MM.1S (cell line): ENCODE results near the gene DAB1.

Source experiments
- DNase-seq: peaks from one replicate; pipeline ENCODE4 v3.0.0-alpha.2; 2015
- H2AFZ ChIP-seq: fragments of 300-600 bp; sonication (generic); 2 replicates; pipeline ENCODE4 v1.6.0; 2016; ENCODE audit warnings: antibody characterized with exemption, low read length
- H3F3A ChIP-seq: fragments of 300-600 bp; sonication (generic); 2 replicates; pipeline ENCODE4 v1.6.1; 2016; ENCODE audit warnings: mild to moderate bottlenecking, antibody characterized with exemption, low read length, moderate library complexity, mixed read lengths; ENCODE audit not compliant: insufficient read depth
- H3K27ac ChIP-seq: fragments of 300-600 bp; sonication (generic); 2 replicates; pipeline ENCODE4 v1.5.1; 2016; ENCODE audit warnings: mild to moderate bottlenecking, low read length
- H3K27me3 ChIP-seq: fragments of 300-600 bp; sonication (generic); replicated peaks from 2 replicates; pipeline ENCODE4 v1.6.0; 2016; ENCODE audit warnings: low read length; ENCODE audit not compliant: insufficient read depth
- H3K36me3 ChIP-seq: fragments of 300-600 bp; sonication (generic); replicated peaks from 2 replicates; pipeline ENCODE4 v1.6.1; 2016; ENCODE audit warnings: mild to moderate bottlenecking, low read length, mixed read lengths; ENCODE audit not compliant: insufficient read depth
- H3K4me1 ChIP-seq: fragments of 300-600 bp; sonication (generic); 2 replicates; pipeline ENCODE4 v1.6.1; 2016; ENCODE audit warnings: low read length, mixed read lengths
- H3K4me2 ChIP-seq: fragments of 300-600 bp; sonication (generic); 2 replicates; pipeline ENCODE4 v1.6.0; 2016; ENCODE audit warnings: low read depth, low read length
- H3K4me3 ChIP-seq: fragments of 300-600 bp; sonication (generic); 2 replicates; pipeline ENCODE4 v1.5.1; 2016; ENCODE audit warnings: low read length, mixed read lengths
- H3K79me2 ChIP-seq: fragments of 300-600 bp; sonication (generic); 2 replicates; pipeline ENCODE4 v1.6.1; 2016; ENCODE audit warnings: mixed run types, low read length, mixed read lengths
- H3K9ac ChIP-seq: fragments of 300-600 bp; sonication (generic); 2 replicates; pipeline ENCODE4 v1.6.1; 2016; ENCODE audit warnings: low read length, mixed read lengths
- H3K9me2 ChIP-seq: fragments of 300-600 bp; sonication (generic); replicated peaks from 2 replicates; pipeline ENCODE4 v1.6.1; 2016; ENCODE audit warnings: mild to moderate bottlenecking, low read length, mixed read lengths; ENCODE audit not compliant: insufficient read depth
- H3K9me3 ChIP-seq: fragments of 300-600 bp; sonication (generic); replicated peaks from 2 replicates; pipeline ENCODE4 v1.6.1; 2016; ENCODE audit warnings: mild to moderate bottlenecking, low read length, mixed read lengths; ENCODE audit not compliant: insufficient read depth
- H4K20me1 ChIP-seq: fragments of 300-600 bp; sonication (generic); 2 replicates; pipeline ENCODE4 v1.6.1; 2016; ENCODE audit warnings: mild to moderate bottlenecking, low read length, moderate library complexity, mixed read lengths; ENCODE audit not compliant: insufficient read depth
- EZH2 ChIP-seq: fragments of 300-600 bp; sonication (generic); optimal IDR thresholded peaks from 2 replicates; pipeline ENCODE3; 2017; ENCODE audit warnings: low read depth, mild to moderate bottlenecking, antibody characterized with exemption, low read length, mixed read lengths
- EZH2phosphoT487 ChIP-seq: fragments of 300-600 bp; sonication (generic); IDR thresholded peaks from 2 replicates; pipeline ENCODE4 v1.6.1; 2018; ENCODE audit warnings: antibody characterized with exemption, low read length
- TF ChIP-seq, protein P1 (sequence below): fragments of 300-600 bp; sonication (generic); IDR thresholded peaks from 2 replicates; pipeline ENCODE4 v1.5.1; 2016; ENCODE audit warnings: antibody characterized with exemption, low read length, mixed read lengths

The DAB1 gene

DNA sequence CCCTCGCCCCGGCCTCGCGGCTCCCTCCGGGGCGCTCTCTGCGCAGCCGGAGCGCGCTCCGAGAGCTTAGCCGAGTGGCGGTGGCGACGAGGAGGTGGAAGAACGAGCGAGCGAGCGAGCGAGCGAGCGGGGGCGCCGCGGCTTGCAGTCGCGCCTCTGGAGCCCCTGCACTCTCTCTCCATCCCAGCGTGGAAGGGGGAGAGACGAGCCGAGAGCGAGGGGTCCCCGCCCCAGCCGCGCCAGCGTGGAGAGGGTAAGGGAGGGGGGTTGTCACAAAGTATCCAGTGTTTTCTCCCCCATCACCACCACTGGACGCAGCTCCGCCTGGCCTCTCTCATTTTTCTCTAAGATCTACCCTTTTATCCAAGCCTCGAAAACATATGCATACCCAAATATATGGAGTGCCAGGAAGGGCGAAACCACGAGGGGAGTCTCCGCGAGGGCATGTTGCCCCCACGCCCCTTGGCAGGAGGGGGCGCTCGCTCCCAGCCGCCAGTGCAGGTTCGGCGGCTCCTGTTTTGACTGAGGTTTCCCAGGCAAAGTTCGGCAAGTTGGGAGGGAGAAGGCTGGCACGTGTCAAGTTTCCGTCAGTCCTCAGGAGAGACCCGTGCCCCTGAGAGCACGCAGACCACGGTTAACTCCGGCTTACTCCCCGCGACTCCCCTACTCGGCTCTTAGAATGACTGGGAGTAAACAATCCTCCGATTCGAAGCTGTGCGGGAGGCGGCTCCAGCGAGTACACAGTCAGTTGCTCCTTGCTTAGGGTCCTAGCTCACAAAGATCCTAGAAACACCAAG, 569 bp upstream of the DAB1 start:
- Histone ChIP-seq H3K9ac (no peak overlapping the region), H3K36me3 (no peaks in the 10 kb centered on the region), H3K4me2 (no peak overlapping the region), H3F3A (no peaks in the 10 kb centered on the region), H3K4me3 (no peak overlapping the region; the same call in 1 of the 2 replicates), H3K79me2 (no peaks in the 10 kb centered on the region), H3K27me3 (no peaks in the 10 kb centered on the region), H3K9me2 (no peaks in the 10 kb centered on the region), H3K4me1 (no peaks in the 10 kb centered on the region), H3K27ac (no peak overlapping the region), H2AFZ (no peak overlapping the region), H3K9me3 (no peaks in the 10 kb centered on the region), H4K20me1 (no peaks in the 10 kb centered on the region)
- no peak for DNase-seq
- TF ChIP-seq, protein P1, sequence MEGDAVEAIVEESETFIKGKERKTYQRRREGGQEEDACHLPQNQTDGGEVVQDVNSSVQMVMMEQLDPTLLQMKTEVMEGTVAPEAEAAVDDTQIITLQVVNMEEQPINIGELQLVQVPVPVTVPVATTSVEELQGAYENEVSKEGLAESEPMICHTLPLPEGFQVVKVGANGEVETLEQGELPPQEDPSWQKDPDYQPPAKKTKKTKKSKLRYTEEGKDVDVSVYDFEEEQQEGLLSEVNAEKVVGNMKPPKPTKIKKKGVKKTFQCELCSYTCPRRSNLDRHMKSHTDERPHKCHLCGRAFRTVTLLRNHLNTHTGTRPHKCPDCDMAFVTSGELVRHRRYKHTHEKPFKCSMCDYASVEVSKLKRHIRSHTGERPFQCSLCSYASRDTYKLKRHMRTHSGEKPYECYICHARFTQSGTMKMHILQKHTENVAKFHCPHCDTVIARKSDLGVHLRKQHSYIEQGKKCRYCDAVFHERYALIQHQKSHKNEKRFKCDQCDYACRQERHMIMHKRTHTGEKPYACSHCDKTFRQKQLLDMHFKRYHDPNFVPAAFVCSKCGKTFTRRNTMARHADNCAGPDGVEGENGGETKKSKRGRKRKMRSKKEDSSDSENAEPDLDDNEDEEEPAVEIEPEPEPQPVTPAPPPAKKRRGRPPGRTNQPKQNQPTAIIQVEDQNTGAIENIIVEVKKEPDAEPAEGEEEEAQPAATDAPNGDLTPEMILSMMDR = no peak; the same call in 1 of the 2 replicates
- TF ChIP-seq EZH2 = no peak
- TF ChIP-seq EZH2phosphoT487 = no peak

DNA sequence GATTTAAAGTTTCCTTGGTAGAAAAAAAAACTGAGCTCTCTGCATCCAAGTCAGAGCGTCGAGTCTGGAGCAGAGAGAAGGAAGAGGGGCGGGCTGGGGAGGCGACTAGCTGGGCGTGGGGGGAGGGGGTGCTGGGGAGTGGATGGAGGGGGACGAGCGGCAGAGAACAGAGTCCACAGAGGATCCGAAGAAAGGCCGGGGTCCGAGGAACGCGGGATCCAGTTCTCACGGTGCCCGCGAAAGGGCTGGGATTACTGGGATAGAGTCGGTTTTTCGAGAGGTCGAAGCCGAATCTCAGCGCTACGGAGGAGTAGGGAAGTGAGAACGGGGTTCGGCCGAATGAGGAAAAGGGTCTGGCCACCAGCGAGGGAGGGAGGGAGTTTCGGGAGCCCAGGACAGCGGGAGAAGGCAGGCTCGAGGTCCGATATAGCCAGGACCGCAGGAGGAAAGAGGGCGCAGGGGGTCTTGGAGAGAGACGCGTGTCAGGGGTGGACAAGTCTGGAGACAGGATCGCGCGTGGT, 665 bp downstream of the DAB1 start:
- Histone ChIP-seq H3K4me3 (no peak overlapping the region), H3K4me2 (peak overlapping the region; percentile 27; the same call in 1 of the 2 replicates)

DNA sequence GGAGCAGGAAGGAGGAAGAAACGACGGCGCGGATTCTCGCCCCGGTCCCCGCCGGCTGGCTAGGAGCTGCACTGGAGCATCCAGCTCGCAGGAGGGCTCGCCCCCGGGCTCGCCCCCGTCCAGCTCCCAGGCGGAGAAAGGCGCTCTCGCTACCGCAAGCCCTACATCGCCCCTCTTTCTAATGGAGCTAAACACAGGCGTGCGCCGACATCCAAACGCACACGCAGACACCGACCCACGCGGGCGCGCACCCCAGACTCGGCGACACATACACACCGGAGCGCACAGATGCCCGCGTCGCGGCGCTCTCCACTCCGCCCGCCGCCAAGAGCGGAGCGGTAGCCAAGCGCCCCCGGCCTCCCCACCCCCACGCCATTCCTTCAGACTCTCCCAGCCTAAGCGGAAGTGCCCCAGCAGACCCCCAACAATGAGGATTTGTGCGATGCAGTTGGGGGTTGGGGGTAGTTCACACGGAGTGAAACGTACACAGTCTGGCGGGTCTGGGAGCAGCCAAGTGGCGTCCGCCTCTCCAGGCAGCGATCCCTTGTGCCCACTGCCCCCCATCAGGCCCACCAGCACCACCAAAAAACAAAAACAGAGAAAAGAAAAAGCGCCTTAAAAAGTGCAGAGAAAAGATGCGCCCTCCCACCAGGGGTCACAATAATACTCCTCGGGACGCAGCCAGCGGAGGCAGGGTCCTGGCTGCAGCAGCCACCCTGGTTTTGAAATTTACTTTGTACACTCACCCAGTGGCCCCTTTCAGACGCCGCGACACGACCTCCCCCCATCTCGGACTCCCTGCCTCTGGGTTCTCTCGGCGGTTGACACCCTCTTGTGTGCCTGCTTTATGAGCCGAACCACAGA, 1.4 kb downstream of the DAB1 start:
- H3K9ac ChIP-seq = no peak overlapping the region
- H3K4me3 ChIP-seq = no peak overlapping the region

More for the DNA sequence above, 665 bp downstream of the DAB1 start:
- H3K9ac ChIP-seq = no peak overlapping the region
- H3K9me3 ChIP-seq = no peaks in the 10 kb centered on the region
- no peaks in the 10 kb centered on the region for H3K79me2 ChIP-seq
- H2AFZ ChIP-seq = no peak overlapping the region
- no peaks in the 10 kb centered on the region for H3K36me3 ChIP-seq
- no peaks in the 10 kb centered on the region for H3K27me3 ChIP-seq
- H3K4me1 ChIP-seq = no peaks in the 10 kb centered on the region
- no peaks in the 10 kb centered on the region for H3F3A ChIP-seq
- no peak overlapping the region for H3K27ac ChIP-seq
- H4K20me1 ChIP-seq = no peaks in the 10 kb centered on the region
- TF ChIP-seq EZH2 (no peak), EZH2phosphoT487 (no peak)
- TF ChIP-seq, protein P1 = no peak
- no peaks in the 10 kb centered on the region for H3K9me2 ChIP-seq
- no peak for DNase-seq

More for the DNA sequence above, 1.4 kb downstream of the DAB1 start:
- H3K27me3 ChIP-seq = no peaks in the 10 kb centered on the region
- no peak overlapping the region for H2AFZ ChIP-seq
- no peaks in the 10 kb centered on the region for H3K4me1 ChIP-seq
- no peaks in the 10 kb centered on the region for H3K36me3 ChIP-seq
- no peaks in the 10 kb centered on the region for H3K9me2 ChIP-seq
- H3K9me3 ChIP-seq = no peaks in the 10 kb centered on the region
- H4K20me1 ChIP-seq = no peaks in the 10 kb centered on the region
- no peak overlapping the region for H3K27ac ChIP-seq
- H3K4me2 ChIP-seq = no peak overlapping the region
- TF ChIP-seq EZH2phosphoT487 (no peak), EZH2 (no peak)
- TF ChIP-seq, protein P1 = no peak
- H3K79me2 ChIP-seq = no peaks in the 10 kb centered on the region
- H3F3A ChIP-seq = no peaks in the 10 kb centered on the region
- DNase-seq = no peak
